ENCODE data around the gene PIR.

The PIR gene

DNA sequence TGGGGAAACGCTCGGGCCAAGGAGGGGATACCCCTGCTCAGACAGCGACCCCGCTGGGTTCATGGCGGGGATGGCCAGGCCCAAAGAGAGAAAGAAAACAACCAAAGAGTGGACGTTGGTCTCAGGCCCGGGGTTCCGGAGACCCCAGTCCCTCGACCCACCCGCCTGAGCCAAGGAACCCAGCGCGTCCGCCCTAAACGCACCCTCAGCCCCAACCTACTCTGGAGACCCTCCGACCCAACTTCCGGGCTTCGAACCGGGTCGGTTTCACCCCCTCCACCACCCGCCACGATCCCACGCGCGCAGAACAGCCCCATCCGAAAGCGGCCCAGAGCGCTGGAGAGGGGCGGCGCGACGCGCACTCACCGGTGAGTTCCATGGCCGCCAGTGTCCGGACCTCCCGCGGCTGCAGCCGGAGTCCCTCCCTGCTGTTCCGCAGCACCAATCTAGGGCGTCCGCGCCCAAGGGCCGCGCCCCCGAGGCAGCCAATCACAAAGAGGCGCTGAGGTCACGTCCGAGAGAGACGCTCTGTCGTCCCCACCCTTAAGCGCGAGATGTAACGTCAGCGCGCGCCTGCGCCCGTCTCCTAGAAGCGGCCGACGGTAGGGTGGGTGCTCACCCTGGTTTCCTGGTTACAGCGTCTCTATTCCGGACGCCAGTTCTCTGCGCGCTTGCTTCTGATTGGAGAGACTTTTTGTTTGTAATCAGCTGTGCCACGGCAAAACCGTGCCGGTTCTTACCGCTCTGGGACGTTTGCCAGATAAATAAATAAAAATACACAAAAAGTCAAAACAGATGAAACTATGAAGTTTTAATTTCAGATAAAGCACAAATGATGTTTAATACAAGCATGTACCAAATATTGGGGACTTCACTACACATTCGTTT, 157.8 kb downstream of the PIR start, which contains the start of gene PIGA (continued):
- no peak for TF ChIP-seq PRDM1 (tag by site-specific recombination; IDR thresholded peaks at IDR 0.05)
- no peak for TF ChIP-seq ZNF157 (tag by site-specific recombination; IDR thresholded peaks at IDR 0.05)
- TF ChIP-seq, protein P1, sequence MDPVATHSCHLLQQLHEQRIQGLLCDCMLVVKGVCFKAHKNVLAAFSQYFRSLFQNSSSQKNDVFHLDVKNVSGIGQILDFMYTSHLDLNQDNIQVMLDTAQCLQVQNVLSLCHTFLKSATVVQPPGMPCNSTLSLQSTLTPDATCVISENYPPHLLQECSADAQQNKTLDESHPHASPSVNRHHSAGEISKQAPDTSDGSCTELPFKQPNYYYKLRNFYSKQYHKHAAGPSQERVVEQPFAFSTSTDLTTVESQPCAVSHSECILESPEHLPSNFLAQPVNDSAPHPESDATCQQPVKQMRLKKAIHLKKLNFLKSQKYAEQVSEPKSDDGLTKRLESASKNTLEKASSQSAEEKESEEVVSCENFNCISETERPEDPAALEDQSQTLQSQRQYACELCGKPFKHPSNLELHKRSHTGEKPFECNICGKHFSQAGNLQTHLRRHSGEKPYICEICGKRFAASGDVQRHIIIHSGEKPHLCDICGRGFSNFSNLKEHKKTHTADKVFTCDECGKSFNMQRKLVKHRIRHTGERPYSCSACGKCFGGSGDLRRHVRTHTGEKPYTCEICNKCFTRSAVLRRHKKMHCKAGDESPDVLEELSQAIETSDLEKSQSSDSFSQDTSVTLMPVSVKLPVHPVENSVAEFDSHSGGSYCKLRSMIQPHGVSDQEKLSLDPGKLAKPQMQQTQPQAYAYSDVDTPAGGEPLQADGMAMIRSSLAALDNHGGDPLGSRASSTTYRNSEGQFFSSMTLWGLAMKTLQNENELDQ (tag by site-specific recombination; IDR thresholded peaks at IDR 0.05; ENCODE audit: low read depth): no peak
- TF ChIP-seq, protein P2, sequence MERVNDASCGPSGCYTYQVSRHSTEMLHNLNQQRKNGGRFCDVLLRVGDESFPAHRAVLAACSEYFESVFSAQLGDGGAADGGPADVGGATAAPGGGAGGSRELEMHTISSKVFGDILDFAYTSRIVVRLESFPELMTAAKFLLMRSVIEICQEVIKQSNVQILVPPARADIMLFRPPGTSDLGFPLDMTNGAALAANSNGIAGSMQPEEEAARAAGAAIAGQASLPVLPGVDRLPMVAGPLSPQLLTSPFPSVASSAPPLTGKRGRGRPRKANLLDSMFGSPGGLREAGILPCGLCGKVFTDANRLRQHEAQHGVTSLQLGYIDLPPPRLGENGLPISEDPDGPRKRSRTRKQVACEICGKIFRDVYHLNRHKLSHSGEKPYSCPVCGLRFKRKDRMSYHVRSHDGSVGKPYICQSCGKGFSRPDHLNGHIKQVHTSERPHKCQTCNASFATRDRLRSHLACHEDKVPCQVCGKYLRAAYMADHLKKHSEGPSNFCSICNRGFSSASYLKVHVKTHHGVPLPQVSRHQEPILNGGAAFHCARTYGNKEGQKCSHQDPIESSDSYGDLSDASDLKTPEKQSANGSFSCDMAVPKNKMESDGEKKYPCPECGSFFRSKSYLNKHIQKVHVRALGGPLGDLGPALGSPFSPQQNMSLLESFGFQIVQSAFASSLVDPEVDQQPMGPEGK (tag by site-specific recombination; IDR thresholded peaks at IDR 0.05): no peak
- TF ChIP-seq ZNF10 (tag by site-specific recombination; IDR thresholded peaks at IDR 0.05): no peak
- TF ChIP-seq, protein P3, sequence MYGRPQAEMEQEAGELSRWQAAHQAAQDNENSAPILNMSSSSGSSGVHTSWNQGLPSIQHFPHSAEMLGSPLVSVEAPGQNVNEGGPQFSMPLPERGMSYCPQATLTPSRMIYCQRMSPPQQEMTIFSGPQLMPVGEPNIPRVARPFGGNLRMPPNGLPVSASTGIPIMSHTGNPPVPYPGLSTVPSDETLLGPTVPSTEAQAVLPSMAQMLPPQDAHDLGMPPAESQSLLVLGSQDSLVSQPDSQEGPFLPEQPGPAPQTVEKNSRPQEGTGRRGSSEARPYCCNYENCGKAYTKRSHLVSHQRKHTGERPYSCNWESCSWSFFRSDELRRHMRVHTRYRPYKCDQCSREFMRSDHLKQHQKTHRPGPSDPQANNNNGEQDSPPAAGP (tag by site-specific recombination; IDR thresholded peaks at IDR 0.05): peak; percentile 40; the same call in 1 of the 2 replicates
- TF ChIP-seq ZNF549 (tag by site-specific recombination; IDR thresholded peaks at IDR 0.05): no peak
- TF ChIP-seq ZFP41 (tag by site-specific recombination; IDR thresholded peaks at IDR 0.05; ENCODE audit: borderline replicate concordance): no peak
- TF ChIP-seq ZNF175 (tag by site-specific recombination; IDR thresholded peaks at IDR 0.05): no peak
- no peak for TF ChIP-seq BCL11A (tag by site-specific recombination; IDR thresholded peaks at IDR 0.05; ENCODE audit: low read depth)
- no peak for TF ChIP-seq SETDB1 (IDR thresholded peaks at IDR 0.05; ENCODE audit: insufficient read length, low read length)
- peak; percentile 60; the same call in 1 of the 2 replicates for TF ChIP-seq ZNF2 (tag by site-specific recombination; IDR thresholded peaks at IDR 0.05)
- TF ChIP-seq ZNF624 (tag by site-specific recombination; IDR thresholded peaks at IDR 0.05): no peak
- TF ChIP-seq ZNF133 (tag by site-specific recombination; IDR thresholded peaks at IDR 0.05): no peak
- TF ChIP-seq, protein P4, sequence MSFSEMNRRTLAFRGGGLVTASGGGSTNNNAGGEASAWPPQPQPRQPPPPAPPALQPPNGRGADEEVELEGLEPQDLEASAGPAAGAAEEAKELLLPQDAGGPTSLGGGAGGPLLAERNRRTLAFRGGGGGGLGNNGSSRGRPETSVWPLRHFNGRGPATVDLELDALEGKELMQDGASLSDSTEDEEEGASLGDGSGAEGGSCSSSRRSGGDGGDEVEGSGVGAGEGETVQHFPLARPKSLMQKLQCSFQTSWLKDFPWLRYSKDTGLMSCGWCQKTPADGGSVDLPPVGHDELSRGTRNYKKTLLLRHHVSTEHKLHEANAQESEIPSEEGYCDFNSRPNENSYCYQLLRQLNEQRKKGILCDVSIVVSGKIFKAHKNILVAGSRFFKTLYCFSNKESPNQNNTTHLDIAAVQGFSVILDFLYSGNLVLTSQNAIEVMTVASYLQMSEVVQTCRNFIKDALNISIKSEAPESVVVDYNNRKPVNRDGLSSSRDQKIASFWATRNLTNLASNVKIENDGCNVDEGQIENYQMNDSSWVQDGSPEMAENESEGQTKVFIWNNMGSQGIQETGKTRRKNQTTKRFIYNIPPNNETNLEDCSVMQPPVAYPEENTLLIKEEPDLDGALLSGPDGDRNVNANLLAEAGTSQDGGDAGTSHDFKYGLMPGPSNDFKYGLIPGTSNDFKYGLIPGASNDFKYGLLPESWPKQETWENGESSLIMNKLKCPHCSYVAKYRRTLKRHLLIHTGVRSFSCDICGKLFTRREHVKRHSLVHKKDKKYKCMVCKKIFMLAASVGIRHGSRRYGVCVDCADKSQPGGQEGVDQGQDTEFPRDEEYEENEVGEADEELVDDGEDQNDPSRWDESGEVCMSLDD (tag by site-specific recombination; IDR thresholded peaks at IDR 0.05): no peak
- no peak for TF ChIP-seq ZNF585B (tag by site-specific recombination; IDR thresholded peaks at IDR 0.05)
- TF ChIP-seq ZNF707 (tag by site-specific recombination; IDR thresholded peaks at IDR 0.05): no peak
- TF ChIP-seq BCL11B (tag by site-specific recombination; IDR thresholded peaks at IDR 0.05; ENCODE audit: low read depth): no peak
- TF ChIP-seq SCRT1 (tag by site-specific recombination; IDR thresholded peaks at IDR 0.05; ENCODE audit: borderline replicate concordance): no peak
- TF ChIP-seq ZNF558 (tag by site-specific recombination; IDR thresholded peaks at IDR 0.05): no peak
- no peak for TF ChIP-seq ZNF629 (tag by site-specific recombination; IDR thresholded peaks at IDR 0.05)
- no peak for TF ChIP-seq ZNF791 (tag by site-specific recombination; IDR thresholded peaks at IDR 0.05)
- TF ChIP-seq SALL2 (tag by site-specific recombination; IDR thresholded peaks at IDR 0.05; ENCODE audit: borderline replicate concordance): no peak
- no peak for TF ChIP-seq ZNF654 (tag by site-specific recombination; IDR thresholded peaks at IDR 0.05; ENCODE audit: low read depth)
- no peak for TF ChIP-seq ZNF692 (tag by site-specific recombination; IDR thresholded peaks at IDR 0.05)
- TF ChIP-seq RBAK (tag by site-specific recombination; IDR thresholded peaks at IDR 0.05): no peak
- TF ChIP-seq, protein P5, sequence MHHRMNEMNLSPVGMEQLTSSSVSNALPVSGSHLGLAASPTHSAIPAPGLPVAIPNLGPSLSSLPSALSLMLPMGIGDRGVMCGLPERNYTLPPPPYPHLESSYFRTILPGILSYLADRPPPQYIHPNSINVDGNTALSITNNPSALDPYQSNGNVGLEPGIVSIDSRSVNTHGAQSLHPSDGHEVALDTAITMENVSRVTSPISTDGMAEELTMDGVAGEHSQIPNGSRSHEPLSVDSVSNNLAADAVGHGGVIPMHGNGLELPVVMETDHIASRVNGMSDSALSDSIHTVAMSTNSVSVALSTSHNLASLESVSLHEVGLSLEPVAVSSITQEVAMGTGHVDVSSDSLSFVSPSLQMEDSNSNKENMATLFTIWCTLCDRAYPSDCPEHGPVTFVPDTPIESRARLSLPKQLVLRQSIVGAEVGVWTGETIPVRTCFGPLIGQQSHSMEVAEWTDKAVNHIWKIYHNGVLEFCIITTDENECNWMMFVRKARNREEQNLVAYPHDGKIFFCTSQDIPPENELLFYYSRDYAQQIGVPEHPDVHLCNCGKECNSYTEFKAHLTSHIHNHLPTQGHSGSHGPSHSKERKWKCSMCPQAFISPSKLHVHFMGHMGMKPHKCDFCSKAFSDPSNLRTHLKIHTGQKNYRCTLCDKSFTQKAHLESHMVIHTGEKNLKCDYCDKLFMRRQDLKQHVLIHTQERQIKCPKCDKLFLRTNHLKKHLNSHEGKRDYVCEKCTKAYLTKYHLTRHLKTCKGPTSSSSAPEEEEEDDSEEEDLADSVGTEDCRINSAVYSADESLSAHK (tag by site-specific recombination; IDR thresholded peaks at IDR 0.05): no peak

All from HEK293 (cell line).